PFSK-1 (cell line): ENCODE data around the gene BLACAT1.

Experiments
- POLR2AphosphoS5 ChIP-seq: IDR thresholded peaks from 2 replicates; pipeline ENCODE4 v1.6.1; 2012; ENCODE audit warnings: low read depth, mild to moderate bottlenecking, control low read depth, low read length, moderate library complexity
- REST ChIP-seq, 2 experiments: IDR thresholded peaks; 2 replicates each; pipeline versions ENCODE4 v1.6.1 to v1.8.0; 2011 to 2012; ENCODE audit warnings: low read depth in 2 of 2, low read length in 2 of 2, control low read depth in 1 of 2, inconsistent platforms in 1 of 2, mild to moderate bottlenecking in 1 of 2, moderate library complexity in 1 of 2; ENCODE audit not compliant: insufficient read depth in 1 of 2
- SIN3A ChIP-seq: IDR thresholded peaks from 2 replicates; pipeline ENCODE4 v1.6.1; 2012; ENCODE audit warnings: mild to moderate bottlenecking, low read length, moderate library complexity, borderline replicate concordance; ENCODE audit not compliant: insufficient read depth
- TAF1 ChIP-seq: IDR thresholded peaks from 2 replicates; pipeline ENCODE4 v1.6.1; 2012; ENCODE audit warnings: low read length, control low read depth, borderline replicate concordance; ENCODE audit not compliant: insufficient read depth

DNA sequence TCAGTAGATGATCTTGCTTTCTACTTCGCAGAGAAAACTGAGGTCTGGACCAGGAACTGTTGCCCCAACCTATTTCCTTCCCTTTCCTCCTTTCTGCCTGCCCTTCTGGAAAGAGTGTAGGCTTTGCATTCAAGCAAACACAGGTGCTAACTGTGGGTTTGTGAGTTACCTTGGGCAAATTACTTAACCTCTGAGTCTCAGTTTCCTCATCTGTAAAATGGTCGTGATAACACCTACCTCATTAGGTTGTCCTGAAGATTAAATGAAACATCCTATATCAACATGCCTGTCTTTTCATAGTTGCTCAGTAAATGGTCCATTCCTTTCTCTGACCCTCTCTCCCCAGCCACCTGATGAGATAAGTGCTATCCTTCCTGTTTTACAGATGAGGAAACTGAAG, 9.5 kb upstream of the BLACAT1 start:
- TF ChIP-seq POLR2AphosphoS5 (no peak), REST (IDR thresholded peaks at IDR 0.05; ENCODE audit: insufficient read depth in 1 of 2, low read depth in 2 of 2, low read length in 2 of 2) (no peak), TAF1 (no peak), SIN3A (no peak)
